Umbilical cord (tissue), 2 donors: ENCODE measurements around the gene NAA60. TPM values are rescaled to one million over a fixed set of nuclear protein-coding genes. Genes with fewer than 3 reads are reported as not detected.
"Not testable (repeated sequence)": the region's sequence is repeated elsewhere in the genome, so short reads cannot be mapped to it uniquely, and the experiment has no call there.

Source experiments
- DNase-seq: peaks from one replicate; pipeline ENCODE4 v3.0.0-alpha.2; 2015; ENCODE audit warnings: low spot score
- total RNA-seq: library from RNA; depleted of rRNA; stranded (reverse); fragments of >200 nt; gene quantifications from one replicate; pipeline ENCODE4 v1.2.3, GENCODE V29; 2014; ENCODE audit warnings: low replicate concordance; ENCODE audit not compliant: insufficient read depth

The NAA60 gene
- total RNA-seq, 1 donor from 2014 or later, result 41.9 TPM

GRCh38 chr16:3461151-3461550, 17.7 kb downstream of the NAA60 start:
- no peak for DNase-seq

- no peak for DNase-seq
Observed at GRCh38 chr16:3465301-3465700, 21.8 kb downstream of the NAA60 start.

GRCh38 chr16:3465911-3466584, 22.6 kb downstream of the NAA60 start:
- DNase-seq, result no peak

- DNase-seq, result no peak
Observed at GRCh38 chr16:3467182-3467581, 23.7 kb downstream of the NAA60 start.

GRCh38 chr16:3467921-3468320, 24.4 kb downstream of the NAA60 start:
- no peak for DNase-seq

GRCh38 chr16:3468501-3468900, 25.0 kb downstream of the NAA60 start:
- DNase-seq, result no peak

GRCh38 chr16:3469736-3470135, 26.3 kb downstream of the NAA60 start:
- DNase-seq, result no peak

GRCh38 chr16:3470723-3471122, 27.2 kb downstream of the NAA60 start:
- no peak for DNase-seq

GRCh38 chr16:3471518-3472176, 28.2 kb downstream of the NAA60 start:
- no peak for DNase-seq

GRCh38 chr16:3472878-3473595, 29.6 kb downstream of the NAA60 start:
- no peak for DNase-seq

GRCh38 chr16:3473596-3473943, 30.1 kb downstream of the NAA60 start:
- DNase-seq, result not testable (repeated sequence)

- DNase-seq, result no peak
Observed at GRCh38 chr16:3474136-3474779, 30.8 kb downstream of the NAA60 start.

GRCh38 chr16:3474870-3475269, 31.4 kb downstream of the NAA60 start:
- not testable (repeated sequence) for DNase-seq

GRCh38 chr16:3475604-3476375, 32.3 kb downstream of the NAA60 start:
- DNase-seq, result no peak

- no peak for DNase-seq
Observed at GRCh38 chr16:3476409-3476808, 32.9 kb downstream of the NAA60 start.

GRCh38 chr16:3478242-3478925, 34.9 kb downstream of the NAA60 start:
- DNase-seq, result no peak

- DNase-seq, result no peak
Observed at GRCh38 chr16:3479654-3480216, 36.3 kb downstream of the NAA60 start.

- no peak for DNase-seq
Observed at GRCh38 chr16:3480901-3481695, 37.6 kb downstream of the NAA60 start.

- no peak for DNase-seq
Observed at GRCh38 chr16:3481696-3482658, 38.5 kb downstream of the NAA60 start.
